HepG2 (cell line): Measurements from ENCODE around the gene SUCLG2. TPM values are rescaled to one million over a fixed set of nuclear protein-coding genes. Genes with fewer than 3 reads are reported as not detected.

Source experiments
- ATAC-seq: fragments of 200-7000 bp; cut with Tn5 transposase; 3 replicates; pipeline ENCODE4 v1.9.1; 2020; ENCODE audit warnings: mild to moderate bottlenecking, moderate library complexity
- BruUV-seq: library from RNA; stranded (reverse); fragments of 400-500 nt; replicated peaks from 2 replicates; lab custom pipeline; 2021; lab: Mats Ljungman, UMichigan
- CTCF ChIA-PET: fragments of 300-600 bp; formaldehyde crosslinking; extraction: SDS; loops from one replicate; lab custom pipeline; 2021; ENCODE audit warnings: low total read pairs, inconsistent platforms, low intra/inter-chr PET ratio; lab: Yijun Ruan, JAX
- POLR2A ChIA-PET: fragments of 350-600 bp; sonication (Branson Sonifier 250); formaldehyde crosslinking; loops from one replicate; lab custom pipeline; 2020; ENCODE audit warnings: antibody characterized with exemption, inconsistent platforms; lab: Yijun Ruan, JAX
- DNase-seq: peaks from one replicate; pipeline ENCODE4 v3.0.0-alpha.2; 2015; ENCODE audit warnings: low spot score
- FAIRE-seq: peaks from 3 replicates; lab custom pipeline; 2011; peaks lifted over from hg19 to GRCh38; lab: Jason Lieb, UNC
- H2AFZ ChIP-seq: one replicate; pipeline ENCODE4 v1.6.1; 2011; ENCODE audit warnings: low read length, inconsistent platforms
- H3K27ac ChIP-seq: fragments of 300-600 bp; 3 replicates; pipeline ENCODE4 v1.8.0; 2011; ENCODE audit warnings: mixed run types, mild to moderate bottlenecking, mixed read lengths, low read length, inconsistent platforms; ENCODE audit not compliant: insufficient read depth; ENCODE audit errors: extremely low read length
- H3K27me3 ChIP-seq, 2 experiments: fragments of 200-600 bp in 1 of 2; 2 replicates in 1 of 2; 3 replicates in 1 of 2; pipeline versions ENCODE4 v1.6.0 to v1.8.0; 2011; ENCODE audit warnings: low read length in 2 of 2, mild to moderate bottlenecking in 2 of 2, moderate library complexity in 2 of 2, inconsistent platforms in 1 of 2; ENCODE audit not compliant: insufficient read depth in 2 of 2, control insufficient read depth in 1 of 2
- H3K36me3 ChIP-seq, 2 experiments: fragments of 200-600 bp in 1 of 2; replicated peaks in 1 of 2; 2 replicates in 1 of 2; 3 replicates in 1 of 2; pipeline versions ENCODE4 v1.5.1 to v1.8.0; 2011; ENCODE audit warnings: low read length in 2 of 2, inconsistent platforms in 1 of 2; ENCODE audit not compliant: insufficient read depth in 2 of 2, control insufficient read depth in 1 of 2
- H3K4me1 ChIP-seq: 2 replicates; pipeline ENCODE4 v1.5.1; 2012; ENCODE audit warnings: low read length, inconsistent platforms; ENCODE audit not compliant: insufficient read depth
- H3K4me2 ChIP-seq: 2 replicates; pipeline ENCODE4 v1.6.0; 2011; ENCODE audit warnings: low read depth, low read length, inconsistent platforms
- H3K4me3 ChIP-seq, 3 experiments: fragments of 200-600 bp in 1 of 3; sonication (generic), shearing (Covaris generic) in 1 of 3; replicated peaks in 1 of 3; 2 replicates each; pipeline ENCODE4 v1.5.1; 2011 to 2016; ENCODE audit warnings: low read length in 3 of 3, inconsistent platforms in 2 of 3, low read depth in 2 of 3, mild to moderate bottlenecking in 2 of 3, control low read depth in 1 of 3, mixed read lengths in 1 of 3; ENCODE audit not compliant: insufficient read depth in 1 of 3
- H3K79me2 ChIP-seq: one replicate; pipeline ENCODE4 v1.6.1; 2011; ENCODE audit warnings: low read length, inconsistent platforms; ENCODE audit not compliant: insufficient read depth
- H3K9ac ChIP-seq: 2 replicates; pipeline ENCODE4 v1.6.0; 2011; ENCODE audit warnings: mild to moderate bottlenecking, low read depth, low read length, inconsistent platforms; ENCODE audit not compliant: insufficient read depth
- H3K9me3 ChIP-seq: 2 replicates; pipeline ENCODE4 v1.5.1; 2012; ENCODE audit warnings: mild to moderate bottlenecking, low read length
- H4K20me1 ChIP-seq: 2 replicates; pipeline ENCODE4 v1.6.0; 2011; ENCODE audit warnings: inconsistent platforms, mild to moderate bottlenecking, low read length, moderate library complexity; ENCODE audit not compliant: insufficient read depth
- BRD4 ChIP-seq: sonication (generic); formaldehyde crosslinking; IDR thresholded peaks from 2 replicates; pipeline ENCODE4 v1.4.0; 2020; ENCODE audit warnings: missing genetic modification reagents
- CEBPG ChIP-seq: IDR thresholded peaks from 2 replicates; pipeline ENCODE4 v1.6.1; 2016
- FOXP4 ChIP-seq: sonication (generic); formaldehyde crosslinking; IDR thresholded peaks from 2 replicates; pipeline ENCODE4 v1.4.0; 2020; ENCODE audit warnings: missing genetic modification reagents
- HNRNPK ChIP-seq: fragments of 200-400 bp; formaldehyde crosslinking; IDR thresholded peaks from 2 replicates; pipeline ENCODE4 v1.6.1; 2018; ENCODE audit warnings: low read length, low read depth, moderate library complexity, mild to moderate bottlenecking; ENCODE audit not compliant: poor library complexity, severe bottlenecking
- KDM1A ChIP-seq: IDR thresholded peaks from 2 replicates; pipeline ENCODE4 v1.6.1; 2016; ENCODE audit warnings: missing compliant biosample characterization
- RNF2 ChIP-seq: fragments of 450-650 bp; conservative IDR thresholded peaks from 2 replicates; pipeline ENCODE4 v1.6.1; 2016; ENCODE audit warnings: low read depth
- SOX13 ChIP-seq, 3 experiments: fragments of 450-650 bp in 1 of 3; sonication (generic) in 1 of 3; formaldehyde crosslinking in 1 of 3; IDR thresholded peaks in 2 of 3; conservative IDR thresholded peaks in 1 of 3; 2 replicates each; pipeline versions ENCODE4 v1.5.0 to v1.6.1; 2016 to 2020; ENCODE audit warnings: antibody characterized with exemption in 1 of 3, mild to moderate bottlenecking in 1 of 3, missing compliant biosample characterization in 1 of 3, missing genetic modification reagents in 1 of 3, moderate library complexity in 1 of 3
- TOPORS ChIP-seq: sonication (generic); formaldehyde crosslinking; IDR thresholded peaks from 2 replicates; pipeline ENCODE4 v1.8.0; 2023; ENCODE audit warnings: mild to moderate bottlenecking, missing genetic modification reagents
- YEATS2 ChIP-seq: sonication (generic); formaldehyde crosslinking; IDR thresholded peaks from 2 replicates; pipeline ENCODE4 v1.4.0; 2020; ENCODE audit warnings: missing genetic modification reagents, borderline replicate concordance
- ZBTB3 ChIP-seq: sonication (generic); formaldehyde crosslinking; IDR thresholded peaks from 2 replicates; pipeline ENCODE4 v1.4.0; 2020; ENCODE audit warnings: low read depth, mild to moderate bottlenecking, moderate library complexity, missing genetic modification reagents, borderline replicate concordance
- ZBTB7A ChIP-seq: sonication (generic); formaldehyde crosslinking; IDR thresholded peaks from 2 replicates; pipeline ENCODE4 v1.8.0; 2022; ENCODE audit warnings: mild to moderate bottlenecking, missing genetic modification reagents
- ZNF3 ChIP-seq: IDR thresholded peaks from 2 replicates; pipeline ENCODE4 v1.7.0; 2017; ENCODE audit warnings: inconsistent platforms
- ZNF441 ChIP-seq: sonication (generic); formaldehyde crosslinking; IDR thresholded peaks from 2 replicates; pipeline ENCODE4 v1.7.0; 2021; ENCODE audit warnings: missing genetic modification reagents, borderline replicate concordance
- ZNF468 ChIP-seq: sonication (generic); formaldehyde crosslinking; IDR thresholded peaks from 2 replicates; pipeline ENCODE4 v1.8.0; 2022; ENCODE audit warnings: mild to moderate bottlenecking, moderate library complexity, missing genetic modification reagents
- ZNF549 ChIP-seq: sonication (generic); formaldehyde crosslinking; IDR thresholded peaks from 2 replicates; pipeline ENCODE4 v1.5.0; 2020; ENCODE audit warnings: missing genetic modification reagents
- WGBS: methylation state at CpG from one replicate; pipeline ENCODE4 v1.1.6; 2017; ENCODE audit warnings: low lambda C conversion rate; 5-methylcytosine and 5-hydroxymethylcytosine counted together
- in situ Hi-C: cut with HindIII; loops from 2 replicates; pipeline ENCODE4 v1.10.0; 2017; ENCODE audit warnings: low pct_unique_long_range_greater_than_20kb; ENCODE audit not compliant: extremely low pct_ligation_motif_present
- intact Hi-C: fragments of 100-400 bp; cut with micrococcal nuclease; formaldehyde crosslinking; loops from one replicate; pipeline ENCODE4 v1.10.0; 2022; ENCODE audit not compliant: unreplicated experiment
- polyA plus RNA-seq, 8 experiments: library from polyadenylated mRNA; depleted of rRNA in 3 of 8; stranded (reverse) in 7 of 8; unstranded in 1 of 8; fragments of >200 nt; fragmentation: Illumina TruSeq in 4 of 8; extraction: Trizol in 4 of 8; gene quantifications; 2 replicates each; pipeline versions ENCODE4 v1.2.1 to v1.2.3, GENCODE V29; 2011 to 2016; ENCODE audit warnings: low read depth in 4 of 8, missing spikeins in 1 of 8, mixed read lengths in 1 of 8; ENCODE audit not compliant: insufficient read depth in 1 of 8
- total RNA-seq, 5 experiments: library from RNA; depleted of rRNA; stranded (reverse); fragments of >200 nt; fragmentation: Illumina TruSeq; extraction: Trizol; gene quantifications; 2 replicates each; pipeline ENCODE4 v1.2.3, GENCODE V29; 2016; ENCODE audit warnings: low read depth in 1 of 5
- TF ChIP-seq, protein P1 (sequence below): sonication (generic); formaldehyde crosslinking; IDR thresholded peaks from 2 replicates; pipeline ENCODE4 v1.4.0; 2020; ENCODE audit warnings: missing genetic modification reagents
- TF ChIP-seq, protein P2 (sequence below): sonication (generic); formaldehyde crosslinking; IDR thresholded peaks from 2 replicates; pipeline ENCODE4 v1.4.0; 2020; ENCODE audit warnings: missing genetic modification reagents

Gene SUCLG2
- total and polyA plus RNA-seq, 2 of the 13 experiments (the other 11 are each of a cell fraction or from before 2014, with no cell fraction given), result 21.4 to 64.9 TPM

GRCh38 chr3:67561667-67562394 is 92.6 kb downstream of the SUCLG2 start (continued):
- TF ChIP-seq SOX13 (IDR thresholded peaks at IDR 0.05) (no peak), SOX13 (CRISPR knock-in tag; conservative IDR thresholded peaks at IDR 0.05 in 1 of 2, IDR thresholded peaks at IDR 0.05 in 1 of 2) (0 out of 4 replicates have a peak, but pooled peaks of 1 of the 2 experiments have one; percentile 41), TOPORS (CRISPR knock-in tag) (no peak), FOXP4 (CRISPR knock-in tag) (peak; percentile 48; the same call in 1 of the 2 replicates), HNRNPK (peak; percentile 21), RNF2 (no peak)

- peaks cover 33% of the 10 kb centered on the region for H3K4me1 ChIP-seq
- H3K27me3 ChIP-seq, result no peaks in the 10 kb centered on the region
- BruUV-seq, result no TSS peak
- H3K79me2 ChIP-seq, result no peaks in the 10 kb centered on the region
- H3K9ac ChIP-seq, result no peak overlapping the region
- no peak overlapping the region for H2AFZ ChIP-seq
- H4K20me1 ChIP-seq, result no peaks in the 10 kb centered on the region
- FAIRE-seq, result no peak
- DNase-seq, result no peak
- no peak overlapping the region for H3K4me2 ChIP-seq
- ATAC-seq, result no peak
- intact Hi-C loops, result no loop called here
- in situ Hi-C loops, result no loop called here
- no peaks in the 10 kb centered on the region for H3K9me3 ChIP-seq
- H3K27ac ChIP-seq, result no peak overlapping the region
- no peak overlapping the region for H3K4me3 ChIP-seq
- ChIA-PET POLR2A (no interaction called here), CTCF (no interaction called here)
- H3K36me3 ChIP-seq, result no peaks in the 10 kb centered on the region; a peak in 1 of 5 replicates
- 96% methylated on average over 1 of the region's 1 CpG for WGBS
- no peak for TF ChIP-seq YEATS2
- TF ChIP-seq, protein P1, sequence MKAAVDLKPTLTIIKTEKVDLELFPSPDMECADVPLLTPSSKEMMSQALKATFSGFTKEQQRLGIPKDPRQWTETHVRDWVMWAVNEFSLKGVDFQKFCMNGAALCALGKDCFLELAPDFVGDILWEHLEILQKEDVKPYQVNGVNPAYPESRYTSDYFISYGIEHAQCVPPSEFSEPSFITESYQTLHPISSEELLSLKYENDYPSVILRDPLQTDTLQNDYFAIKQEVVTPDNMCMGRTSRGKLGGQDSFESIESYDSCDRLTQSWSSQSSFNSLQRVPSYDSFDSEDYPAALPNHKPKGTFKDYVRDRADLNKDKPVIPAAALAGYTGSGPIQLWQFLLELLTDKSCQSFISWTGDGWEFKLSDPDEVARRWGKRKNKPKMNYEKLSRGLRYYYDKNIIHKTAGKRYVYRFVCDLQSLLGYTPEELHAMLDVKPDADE (CRISPR knock-in tag), result no peak
- TF ChIP-seq, protein P2, sequence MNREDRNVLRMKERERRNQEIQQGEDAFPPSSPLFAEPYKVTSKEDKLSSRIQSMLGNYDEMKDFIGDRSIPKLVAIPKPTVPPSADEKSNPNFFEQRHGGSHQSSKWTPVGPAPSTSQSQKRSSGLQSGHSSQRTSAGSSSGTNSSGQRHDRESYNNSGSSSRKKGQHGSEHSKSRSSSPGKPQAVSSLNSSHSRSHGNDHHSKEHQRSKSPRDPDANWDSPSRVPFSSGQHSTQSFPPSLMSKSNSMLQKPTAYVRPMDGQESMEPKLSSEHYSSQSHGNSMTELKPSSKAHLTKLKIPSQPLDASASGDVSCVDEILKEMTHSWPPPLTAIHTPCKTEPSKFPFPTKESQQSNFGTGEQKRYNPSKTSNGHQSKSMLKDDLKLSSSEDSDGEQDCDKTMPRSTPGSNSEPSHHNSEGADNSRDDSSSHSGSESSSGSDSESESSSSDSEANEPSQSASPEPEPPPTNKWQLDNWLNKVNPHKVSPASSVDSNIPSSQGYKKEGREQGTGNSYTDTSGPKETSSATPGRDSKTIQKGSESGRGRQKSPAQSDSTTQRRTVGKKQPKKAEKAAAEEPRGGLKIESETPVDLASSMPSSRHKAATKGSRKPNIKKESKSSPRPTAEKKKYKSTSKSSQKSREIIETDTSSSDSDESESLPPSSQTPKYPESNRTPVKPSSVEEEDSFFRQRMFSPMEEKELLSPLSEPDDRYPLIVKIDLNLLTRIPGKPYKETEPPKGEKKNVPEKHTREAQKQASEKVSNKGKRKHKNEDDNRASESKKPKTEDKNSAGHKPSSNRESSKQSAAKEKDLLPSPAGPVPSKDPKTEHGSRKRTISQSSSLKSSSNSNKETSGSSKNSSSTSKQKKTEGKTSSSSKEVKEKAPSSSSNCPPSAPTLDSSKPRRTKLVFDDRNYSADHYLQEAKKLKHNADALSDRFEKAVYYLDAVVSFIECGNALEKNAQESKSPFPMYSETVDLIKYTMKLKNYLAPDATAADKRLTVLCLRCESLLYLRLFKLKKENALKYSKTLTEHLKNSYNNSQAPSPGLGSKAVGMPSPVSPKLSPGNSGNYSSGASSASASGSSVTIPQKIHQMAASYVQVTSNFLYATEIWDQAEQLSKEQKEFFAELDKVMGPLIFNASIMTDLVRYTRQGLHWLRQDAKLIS (CRISPR knock-in tag), result no peak
- TF ChIP-seq BRD4, result no peak
- TF ChIP-seq ZNF549 (CRISPR knock-in tag), result no peak
- no peak for TF ChIP-seq ZNF3 (CRISPR knock-in tag)
- no peak for TF ChIP-seq CEBPG (CRISPR knock-in tag)
- no peak for TF ChIP-seq ZBTB7A (CRISPR knock-in tag)
- TF ChIP-seq ZNF468 (CRISPR knock-in tag), result no peak
- no peak for TF ChIP-seq ZBTB3 (CRISPR knock-in tag)
- TF ChIP-seq ZNF441 (CRISPR knock-in tag), result no peak
- no peak for TF ChIP-seq KDM1A (CRISPR knock-in tag)
These were observed 93.1 kb downstream of the SUCLG2 start for GRCh38 chr3:67561266-67561665.
